PC-3 (cell line): ENCODE data around the gene TP53I11.

Source experiments
- EZH2 ChIP-seq: fragments of 300-600 bp; sonication (generic); IDR thresholded peaks from one replicate; pipeline ENCODE4 v1.6.1; 2017; ENCODE audit warnings: antibody characterized with exemption, mild to moderate bottlenecking, low read length; ENCODE audit not compliant: unreplicated experiment
- TF ChIP-seq, protein P1 (sequence below): fragments of 300-600 bp; sonication (generic); conservative IDR thresholded peaks from 2 replicates; pipeline ENCODE4 v1.5.1; 2017; ENCODE audit warnings: antibody characterized with exemption, low read depth, mild to moderate bottlenecking, low read length

DNA sequence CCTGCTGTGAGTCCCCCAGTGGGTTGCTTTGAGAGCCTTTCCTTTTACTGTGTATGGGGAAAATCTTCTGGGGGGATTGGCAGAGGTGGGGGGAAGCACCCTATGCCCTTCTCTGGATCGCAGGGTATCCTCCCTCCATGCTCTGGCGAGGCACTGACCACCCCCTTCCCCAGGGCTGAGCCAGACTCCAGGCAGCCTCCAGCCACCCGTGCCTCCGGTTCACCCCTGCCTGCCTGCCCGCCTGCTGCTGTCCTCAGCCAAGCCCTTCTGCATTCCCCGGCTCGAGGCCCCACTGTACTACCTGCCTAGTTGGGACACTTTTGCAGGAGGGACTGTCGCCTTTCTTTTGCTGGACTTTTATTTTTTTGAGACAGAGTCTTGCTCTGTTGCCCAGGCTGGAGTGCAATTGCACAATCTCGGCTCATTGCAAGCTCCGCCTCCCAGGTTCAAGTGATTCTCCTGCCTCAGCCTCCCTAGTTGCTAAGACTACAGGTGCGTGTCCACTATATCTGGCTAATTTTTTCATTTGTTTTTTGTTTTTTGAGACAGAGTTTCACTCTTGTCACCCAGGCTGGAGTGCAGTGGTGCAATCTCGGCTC, 23.8 kb upstream of the TP53I11 start:
- TF ChIP-seq, protein P1, sequence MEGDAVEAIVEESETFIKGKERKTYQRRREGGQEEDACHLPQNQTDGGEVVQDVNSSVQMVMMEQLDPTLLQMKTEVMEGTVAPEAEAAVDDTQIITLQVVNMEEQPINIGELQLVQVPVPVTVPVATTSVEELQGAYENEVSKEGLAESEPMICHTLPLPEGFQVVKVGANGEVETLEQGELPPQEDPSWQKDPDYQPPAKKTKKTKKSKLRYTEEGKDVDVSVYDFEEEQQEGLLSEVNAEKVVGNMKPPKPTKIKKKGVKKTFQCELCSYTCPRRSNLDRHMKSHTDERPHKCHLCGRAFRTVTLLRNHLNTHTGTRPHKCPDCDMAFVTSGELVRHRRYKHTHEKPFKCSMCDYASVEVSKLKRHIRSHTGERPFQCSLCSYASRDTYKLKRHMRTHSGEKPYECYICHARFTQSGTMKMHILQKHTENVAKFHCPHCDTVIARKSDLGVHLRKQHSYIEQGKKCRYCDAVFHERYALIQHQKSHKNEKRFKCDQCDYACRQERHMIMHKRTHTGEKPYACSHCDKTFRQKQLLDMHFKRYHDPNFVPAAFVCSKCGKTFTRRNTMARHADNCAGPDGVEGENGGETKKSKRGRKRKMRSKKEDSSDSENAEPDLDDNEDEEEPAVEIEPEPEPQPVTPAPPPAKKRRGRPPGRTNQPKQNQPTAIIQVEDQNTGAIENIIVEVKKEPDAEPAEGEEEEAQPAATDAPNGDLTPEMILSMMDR = no peak
- no peak for TF ChIP-seq EZH2
